GM18909 (cell line): ENCODE results near the gene KCNT1.
"Not testable (repeated sequence)": the region's sequence is repeated elsewhere in the genome, so short reads cannot be mapped to it uniquely, and the experiment has no call there.

Experiments used
- ATAC-seq: cut with Tn5 transposase; IDR thresholded peaks from one replicate; pipeline ENCODE4 v1.9.1; 2021; ENCODE audit warnings: mild to moderate bottlenecking; ENCODE audit not compliant: unreplicated experiment, poor library complexity

Gene KCNT1

DNA sequence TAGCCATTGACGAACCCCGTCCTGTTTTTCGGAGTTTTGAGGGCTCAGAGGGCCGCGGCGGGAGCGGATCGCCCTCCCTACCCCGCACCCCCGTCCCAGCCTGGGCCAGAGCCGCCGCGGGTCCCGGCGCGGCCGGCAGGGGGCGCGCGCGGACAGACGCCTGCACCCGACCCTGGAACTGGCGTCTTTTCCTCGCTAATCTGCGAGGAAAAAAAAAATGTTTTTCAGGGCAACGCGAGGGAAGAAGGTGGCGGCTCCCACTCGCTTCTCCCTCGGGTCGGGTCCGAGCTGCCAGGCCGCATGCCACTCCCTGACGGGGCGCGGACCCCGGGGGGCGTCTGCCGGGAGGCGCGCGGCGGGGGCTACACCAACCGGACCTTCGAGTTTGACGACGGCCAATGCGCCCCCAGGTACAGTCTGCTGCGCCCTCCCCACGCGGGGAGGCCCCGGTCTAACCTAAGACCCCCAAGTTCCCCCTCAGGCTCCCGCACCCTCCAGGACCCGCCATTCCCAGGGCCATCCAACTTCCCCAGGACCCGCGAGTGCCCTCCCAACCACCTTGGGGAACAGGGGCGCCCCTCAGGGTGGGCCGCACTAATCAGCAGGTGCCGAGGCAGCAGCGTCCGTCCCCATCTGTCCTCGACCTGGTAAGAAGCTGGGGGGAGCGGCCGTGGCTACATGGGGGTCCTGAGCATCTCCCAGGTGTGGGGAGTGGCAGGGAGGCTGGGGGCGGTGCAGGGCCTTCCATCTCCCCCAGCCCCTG is at the start of gene KCNT1:
TSS of gene KCNT1 (plus strand) at position 227 of the 763 bp plus-strand sequence. CDS start at position 301, 74 bp downstream.
- ATAC-seq, result no peak

DNA sequence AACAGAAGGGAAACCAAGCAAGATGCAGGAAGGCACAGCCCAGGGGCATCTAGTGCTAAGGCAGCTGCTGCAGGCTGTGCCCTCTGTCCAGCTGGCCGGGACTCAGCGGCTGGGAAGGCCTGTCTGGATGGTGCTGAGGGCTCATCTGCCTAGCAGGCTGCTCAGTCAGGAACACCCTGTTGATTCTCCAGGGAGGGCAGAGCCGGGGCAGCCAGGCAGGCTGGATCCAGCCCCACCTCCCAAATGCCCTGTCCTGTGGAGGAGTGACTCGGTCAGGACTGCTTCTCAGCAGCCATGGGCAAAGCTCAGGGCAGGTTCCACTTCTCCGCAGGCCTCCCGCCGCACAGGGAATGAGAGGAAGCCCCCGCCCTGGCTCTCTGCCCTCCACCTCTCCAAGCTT is 46.7 kb upstream of the KCNT1 start:
- no peak for ATAC-seq

DNA sequence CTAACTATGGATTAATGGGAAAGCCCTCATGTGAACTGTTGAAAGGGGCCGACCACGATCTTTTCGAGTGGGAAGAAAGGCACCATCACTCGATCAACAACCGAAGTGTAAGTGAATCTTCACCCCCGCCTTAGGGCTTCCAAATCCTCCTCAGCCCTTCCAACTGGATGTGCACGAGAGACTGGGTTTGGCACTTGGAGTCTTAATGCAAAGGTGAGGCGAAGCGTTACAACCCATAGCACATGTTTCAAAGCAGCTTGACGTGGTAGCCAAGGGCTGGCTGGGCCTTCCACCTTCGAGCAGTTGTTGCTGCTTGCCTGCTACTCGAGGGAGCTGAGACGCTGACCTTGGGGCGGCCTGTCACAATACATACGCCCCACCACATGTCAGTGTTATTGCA is 44.6 kb upstream of the KCNT1 start:
- no peak for ATAC-seq

DNA sequence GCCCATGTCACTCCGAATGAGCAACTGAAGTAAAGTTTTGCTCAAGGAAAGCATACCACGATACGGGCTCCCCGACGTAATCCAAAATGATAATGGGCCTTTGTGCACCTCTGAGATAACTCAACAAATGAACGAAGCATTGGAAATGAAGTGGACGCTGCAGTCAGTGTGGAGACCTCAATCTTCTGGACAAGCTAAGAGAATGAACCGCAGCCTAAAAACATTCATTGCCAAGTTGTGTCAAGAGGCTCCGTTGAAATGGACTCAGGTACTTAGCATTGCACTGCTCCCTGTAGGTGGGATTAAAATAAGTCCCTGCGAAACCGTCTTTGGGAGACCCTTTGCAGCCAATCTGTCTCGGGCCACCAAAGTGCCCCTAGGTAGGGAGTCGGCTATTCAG is 42.7 kb upstream of the KCNT1 start:
- no peak for ATAC-seq

DNA sequence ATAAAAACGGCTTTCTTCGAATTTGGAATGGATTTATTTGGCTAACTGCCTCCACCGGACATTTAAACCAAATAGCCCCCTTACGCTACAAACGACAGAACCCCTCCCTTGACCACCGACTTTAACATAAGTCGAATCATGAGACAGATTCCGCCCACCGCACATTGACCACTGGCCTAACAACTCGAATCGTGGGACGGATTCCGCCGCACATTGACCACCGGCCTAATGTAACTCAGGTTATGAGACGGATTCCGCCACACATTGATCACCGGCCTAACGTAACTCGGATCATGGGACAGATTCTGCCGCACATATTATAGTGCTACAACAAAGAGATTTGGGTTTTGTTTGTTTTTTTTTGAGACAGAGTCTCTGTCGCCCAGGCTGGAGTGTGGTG is 41.6 kb upstream of the KCNT1 start:
- no peak for ATAC-seq

DNA sequence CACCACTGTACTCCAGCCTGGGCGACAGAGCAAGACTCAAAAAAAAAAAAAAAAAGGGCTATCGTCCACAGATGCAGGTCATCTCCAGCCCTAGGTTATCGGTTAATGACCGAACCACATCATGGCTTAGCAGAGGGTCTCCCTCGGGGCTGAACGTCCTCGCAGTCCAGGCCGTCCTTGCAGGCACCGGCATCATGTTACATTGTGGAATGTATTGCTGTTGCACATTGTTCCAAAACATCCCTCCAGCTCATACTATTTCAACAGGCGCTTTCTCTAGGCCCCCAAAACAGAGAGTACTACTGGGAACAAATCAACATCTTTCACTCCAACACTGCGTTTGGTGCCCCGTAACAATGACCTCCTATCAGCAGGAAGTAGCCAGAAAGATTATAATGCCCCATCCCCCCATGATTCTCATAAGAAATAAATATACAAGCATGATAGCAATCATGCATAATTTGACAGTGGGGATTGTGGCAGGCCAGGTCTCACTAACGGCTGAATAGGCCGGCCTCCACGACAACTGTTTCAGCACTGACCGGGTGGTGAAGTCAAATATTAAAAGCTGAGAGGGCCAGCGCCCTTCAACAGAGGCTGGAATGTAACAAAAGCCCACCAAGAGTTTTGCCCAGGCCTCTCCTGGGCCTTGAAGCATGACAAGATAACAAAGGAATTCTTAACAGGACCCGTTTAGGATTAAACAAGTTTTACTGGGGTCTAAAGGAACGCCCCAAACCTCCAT is 40.0 kb upstream of the KCNT1 start:
- ATAC-seq, result no peak

DNA sequence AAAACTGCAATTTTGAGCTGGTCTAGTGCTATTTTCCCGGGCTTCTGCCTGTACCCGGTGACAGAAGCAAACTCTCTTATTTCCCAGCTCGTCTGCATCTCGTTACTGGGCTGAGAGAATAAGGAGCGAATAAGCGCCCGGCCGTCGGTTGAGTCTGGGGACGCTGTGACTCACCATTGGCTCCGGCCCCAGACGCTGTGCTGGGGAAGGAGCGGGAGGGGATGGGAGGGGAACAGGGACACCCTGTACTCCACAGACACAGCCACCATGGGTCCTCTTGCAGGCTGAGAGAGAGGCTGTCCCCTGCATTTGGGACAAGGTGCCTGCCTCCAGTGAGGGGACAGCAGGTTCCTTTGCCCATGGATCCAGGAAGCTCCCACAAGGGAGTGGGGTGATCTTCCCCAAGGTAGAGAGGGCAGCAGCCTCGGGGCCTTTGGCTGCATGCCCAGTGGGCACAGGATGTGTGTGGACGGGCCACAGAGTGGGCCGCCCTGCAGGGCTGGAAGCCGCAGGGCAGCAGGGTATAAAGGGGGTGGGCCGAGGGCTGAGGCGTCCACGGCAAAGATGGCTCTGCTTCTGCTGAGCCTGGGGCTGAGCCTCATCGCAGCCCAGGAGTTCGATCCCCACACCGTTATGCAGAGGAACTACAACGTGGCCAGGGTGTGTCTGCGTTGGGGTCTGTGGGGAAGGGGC is 39.1 kb upstream of the KCNT1 start, which contains the start of gene LCN9:
TSS of gene LCN9 (plus strand) at position 552 of the 693 bp plus-strand sequence. CDS start at position 565, 13 bp downstream.
- ATAC-seq, result no peak

DNA sequence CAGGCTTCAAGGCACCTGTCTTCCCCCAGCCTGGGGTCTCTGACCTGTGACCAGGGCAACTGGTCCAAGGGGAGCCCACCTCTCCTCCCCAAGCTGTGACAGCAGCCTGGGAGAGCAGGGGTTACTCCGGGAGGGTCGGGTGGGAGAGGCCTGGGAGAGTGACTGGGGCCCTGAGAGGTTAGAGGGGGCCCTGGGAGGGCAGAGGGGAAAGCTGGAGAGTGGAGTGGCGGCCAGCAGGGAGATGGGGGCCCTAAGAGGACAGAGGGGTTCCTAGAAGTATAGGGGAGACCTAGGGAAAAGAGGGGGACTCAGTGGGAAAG is 38.6 kb upstream of the KCNT1 start:
- no peak for ATAC-seq

DNA sequence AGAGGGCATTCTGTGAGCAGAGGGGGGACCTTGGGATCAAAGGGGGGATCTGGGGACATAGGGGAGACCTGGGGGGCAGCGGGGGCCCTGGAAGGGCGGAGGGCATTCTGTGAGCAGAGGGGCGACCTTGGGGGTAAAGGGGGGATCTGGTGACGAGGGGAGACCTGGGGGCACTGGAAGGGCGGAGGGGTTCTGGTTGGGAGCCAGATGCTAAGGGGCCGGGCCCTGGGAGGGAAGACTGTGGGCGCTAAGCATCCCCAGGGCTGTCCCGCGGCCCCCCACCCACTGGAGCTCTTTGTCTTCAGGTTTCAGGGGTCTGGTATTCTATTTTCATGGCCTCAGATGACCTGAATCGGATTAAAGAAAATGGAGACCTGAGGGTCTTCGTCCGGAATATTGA is 38.1 kb upstream of the KCNT1 start:
- no peak for ATAC-seq

DNA sequence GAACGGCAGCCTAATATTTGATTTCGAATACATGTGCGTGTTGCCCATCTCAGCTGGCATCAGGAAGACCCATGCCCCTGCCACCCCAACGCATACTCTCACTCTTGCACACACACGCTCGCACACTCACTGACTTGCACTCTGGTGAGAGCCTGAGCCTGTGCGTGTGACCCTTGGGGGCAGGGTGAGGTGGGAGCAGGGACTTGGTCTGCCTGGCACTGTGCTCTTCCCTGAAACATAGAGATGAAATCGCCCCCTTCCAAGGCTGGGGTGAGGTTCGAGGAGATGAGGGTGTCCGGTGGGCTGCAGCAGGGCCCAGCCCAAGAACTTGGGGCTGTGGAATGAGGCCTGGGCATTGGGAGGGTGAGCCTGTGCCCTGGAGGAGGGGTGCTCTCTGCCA is 37.7 kb upstream of the KCNT1 start:
- ATAC-seq, result no peak

DNA sequence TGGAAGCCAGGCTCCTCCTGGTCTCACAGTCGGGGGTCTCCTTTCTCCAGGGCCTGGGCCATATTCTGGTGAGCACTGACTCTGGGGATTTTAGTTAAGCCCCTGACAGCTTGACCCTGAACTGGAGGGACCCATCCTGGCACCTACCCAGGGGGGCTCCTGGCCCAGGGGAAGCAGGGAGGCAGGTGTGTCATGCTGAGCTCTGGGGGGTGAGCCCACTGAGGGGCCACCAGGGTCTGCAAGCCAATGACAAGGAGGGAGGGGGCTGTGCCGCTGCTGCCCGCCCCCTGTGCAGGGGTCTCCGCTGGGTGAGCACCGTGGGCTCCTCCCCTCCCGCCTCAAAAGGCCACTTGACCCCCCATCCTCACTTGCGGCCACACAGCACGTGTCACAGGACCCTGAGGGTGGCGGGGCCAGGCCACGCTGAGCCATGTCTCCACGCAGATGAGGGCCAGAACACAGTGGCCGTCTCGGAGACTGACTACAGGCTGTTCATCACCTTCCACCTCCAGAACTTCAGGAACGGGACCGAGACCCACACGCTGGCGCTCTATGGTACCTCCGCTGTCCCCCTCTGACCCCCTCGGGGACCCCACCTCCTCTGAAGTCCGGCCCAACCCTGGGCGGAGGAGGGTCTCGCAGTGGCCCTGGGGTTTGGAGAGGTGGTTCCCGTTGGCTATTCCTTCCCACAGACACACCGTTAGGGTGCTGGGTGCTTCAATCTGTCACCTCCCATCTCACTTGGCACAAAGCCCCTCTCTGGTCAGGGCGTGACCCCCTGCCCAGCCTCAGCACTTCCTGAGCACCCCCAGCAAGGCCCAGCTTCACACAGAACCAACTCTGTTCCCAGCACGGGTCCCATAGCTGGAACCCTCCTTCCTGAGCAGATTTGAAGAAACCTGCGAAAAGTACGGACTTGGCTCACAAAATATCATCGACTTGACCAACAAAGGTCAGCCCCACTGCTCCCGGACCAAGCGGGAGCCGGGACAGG is 36.9 kb upstream of the KCNT1 start:
- no peak for ATAC-seq

DNA sequence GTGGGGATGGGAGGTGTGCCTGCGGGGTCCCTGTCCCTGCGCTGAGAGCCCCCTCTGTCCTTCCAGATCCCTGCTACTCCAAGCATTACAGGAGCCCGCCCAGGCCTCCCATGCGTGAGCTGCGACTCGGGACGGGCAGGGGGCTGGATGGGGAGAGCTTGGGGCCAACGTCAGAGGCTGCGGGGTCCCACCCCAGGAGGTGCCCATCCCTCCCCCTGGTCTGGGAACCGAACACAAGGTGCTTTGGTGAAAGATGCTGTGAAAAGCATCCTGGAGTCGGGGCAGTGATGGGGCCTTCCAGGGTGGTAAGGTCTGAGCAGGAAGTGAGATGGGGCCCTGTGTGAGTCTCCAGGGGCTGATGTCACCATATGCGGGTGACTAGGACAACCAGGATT is 36.2 kb upstream of the KCNT1 start:
- no peak for ATAC-seq

DNA sequence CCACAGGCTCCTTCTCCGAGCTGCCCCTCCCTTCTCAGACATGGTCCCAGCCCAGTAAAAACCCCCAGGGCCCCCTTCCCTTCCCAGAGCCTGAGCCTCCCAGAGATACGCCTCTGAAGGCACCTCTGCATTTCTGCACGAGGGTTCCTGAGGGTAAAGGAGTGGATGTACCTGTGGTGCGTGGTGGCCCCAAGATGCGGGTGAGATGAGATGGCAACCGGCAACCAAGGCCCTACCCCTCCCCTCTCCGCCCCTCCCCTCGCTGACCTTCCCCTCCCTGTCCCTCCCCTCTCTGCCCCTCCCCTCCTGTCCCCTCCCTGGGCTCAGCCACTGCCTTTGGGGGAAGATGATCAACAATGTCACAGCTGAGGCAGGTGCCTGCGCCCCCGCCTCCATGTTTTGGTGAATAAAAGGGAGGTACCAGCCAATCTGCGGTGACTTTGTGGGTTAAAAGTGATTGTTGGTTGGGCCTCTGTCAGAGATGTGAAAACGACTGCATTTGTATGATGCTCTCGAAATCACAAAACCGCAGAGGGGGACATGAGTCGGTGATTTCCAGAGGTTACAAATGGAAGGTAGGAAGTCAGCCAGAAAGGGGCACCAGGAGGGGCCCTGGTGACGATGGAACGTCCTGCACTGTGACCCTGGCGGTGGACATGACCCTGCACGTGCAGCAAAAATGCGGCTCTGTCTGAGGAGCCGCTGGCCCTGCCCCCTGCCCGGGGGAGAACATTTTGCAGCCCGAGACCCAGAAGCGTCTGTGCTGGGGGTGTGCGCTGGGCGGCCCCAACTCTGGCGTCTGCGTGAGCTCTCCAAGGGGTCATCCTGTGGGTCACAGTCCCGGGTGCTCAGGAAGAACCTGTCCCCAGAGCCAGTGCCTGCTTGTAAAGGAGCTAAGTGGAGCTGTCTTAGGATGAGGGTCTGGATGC is 35.2 kb upstream of the KCNT1 start:
- ATAC-seq, result no peak

DNA sequence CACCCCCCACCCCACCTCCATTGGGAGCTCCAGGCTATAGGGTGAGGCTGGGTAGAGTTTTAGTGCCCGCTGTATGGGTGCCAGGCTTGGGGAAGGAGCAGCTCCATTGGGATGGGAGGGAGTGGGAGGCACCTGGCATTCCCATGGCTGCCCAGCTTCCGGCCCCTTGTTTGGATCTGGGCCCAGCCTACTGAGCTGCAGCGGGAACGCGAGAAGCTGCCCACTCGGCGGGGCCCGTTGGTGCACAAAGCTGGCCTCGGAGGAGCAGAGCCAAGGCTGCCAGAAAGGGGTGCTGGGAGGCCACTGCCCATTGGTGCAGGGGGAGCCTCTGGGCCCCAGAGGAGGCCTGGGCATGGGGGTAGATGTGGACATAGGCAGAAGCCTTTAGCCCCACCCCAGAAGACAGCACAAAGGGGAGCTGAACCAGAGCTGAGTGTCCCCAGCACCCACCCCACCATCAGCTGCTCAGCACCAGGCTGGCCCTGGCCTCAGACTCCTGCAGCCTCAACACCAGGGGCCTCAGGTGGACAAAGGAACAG is 34.5 kb upstream of the KCNT1 start:
- ATAC-seq, result no peak

DNA sequence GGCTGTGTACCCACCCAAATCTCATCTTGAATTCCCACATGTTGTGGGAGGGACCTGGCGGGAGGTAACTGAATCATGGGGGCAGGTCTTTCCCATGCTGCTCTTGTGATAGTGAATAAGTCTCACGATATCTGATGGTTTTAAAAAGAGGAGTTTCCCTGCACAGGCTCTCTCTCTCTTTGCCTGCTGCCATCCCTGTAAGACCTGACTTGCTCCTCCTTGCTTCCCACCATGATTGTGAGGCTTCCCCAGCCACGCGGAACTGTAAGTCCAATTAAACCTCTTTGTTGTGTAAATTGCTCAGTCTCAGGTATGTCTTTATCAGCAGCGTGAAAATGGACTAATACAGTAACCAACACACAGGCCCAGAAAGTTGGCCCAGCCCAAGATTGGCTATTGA is 33.0 kb upstream of the KCNT1 start:
- not testable (repeated sequence) for ATAC-seq

DNA sequence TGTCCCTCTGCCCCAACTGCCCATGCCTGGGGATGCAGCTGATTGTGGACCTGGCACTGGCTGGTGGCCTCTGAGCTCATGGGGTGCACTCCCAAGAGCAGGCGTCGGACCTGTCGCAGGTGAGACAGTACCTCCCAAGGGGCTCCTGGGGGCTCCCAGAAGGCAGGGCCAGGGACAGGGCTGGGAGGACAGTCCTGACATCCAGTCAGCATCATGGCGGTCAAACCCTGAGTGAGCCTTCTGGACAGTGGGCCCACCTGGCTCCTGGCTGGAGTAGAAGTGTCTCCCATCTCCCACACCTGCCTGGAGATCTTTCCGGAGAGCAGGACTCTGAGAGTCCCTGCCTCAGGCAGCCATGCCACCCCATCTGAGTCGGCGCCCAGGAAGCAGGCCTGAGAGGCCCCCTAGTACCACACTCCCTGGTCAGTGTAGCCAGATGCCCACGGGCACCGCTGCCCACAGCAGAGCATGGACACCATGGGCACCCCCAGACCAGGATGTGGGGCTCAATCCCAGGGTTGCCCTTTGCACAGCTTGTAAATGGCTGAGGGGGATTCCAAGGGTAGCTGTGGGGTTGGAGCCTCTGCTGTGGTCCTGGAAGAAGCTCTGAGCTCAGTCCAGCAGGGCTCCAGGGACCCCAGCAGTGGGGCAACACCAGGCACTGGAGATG is 32.2 kb upstream of the KCNT1 start:
- no peak for ATAC-seq

DNA sequence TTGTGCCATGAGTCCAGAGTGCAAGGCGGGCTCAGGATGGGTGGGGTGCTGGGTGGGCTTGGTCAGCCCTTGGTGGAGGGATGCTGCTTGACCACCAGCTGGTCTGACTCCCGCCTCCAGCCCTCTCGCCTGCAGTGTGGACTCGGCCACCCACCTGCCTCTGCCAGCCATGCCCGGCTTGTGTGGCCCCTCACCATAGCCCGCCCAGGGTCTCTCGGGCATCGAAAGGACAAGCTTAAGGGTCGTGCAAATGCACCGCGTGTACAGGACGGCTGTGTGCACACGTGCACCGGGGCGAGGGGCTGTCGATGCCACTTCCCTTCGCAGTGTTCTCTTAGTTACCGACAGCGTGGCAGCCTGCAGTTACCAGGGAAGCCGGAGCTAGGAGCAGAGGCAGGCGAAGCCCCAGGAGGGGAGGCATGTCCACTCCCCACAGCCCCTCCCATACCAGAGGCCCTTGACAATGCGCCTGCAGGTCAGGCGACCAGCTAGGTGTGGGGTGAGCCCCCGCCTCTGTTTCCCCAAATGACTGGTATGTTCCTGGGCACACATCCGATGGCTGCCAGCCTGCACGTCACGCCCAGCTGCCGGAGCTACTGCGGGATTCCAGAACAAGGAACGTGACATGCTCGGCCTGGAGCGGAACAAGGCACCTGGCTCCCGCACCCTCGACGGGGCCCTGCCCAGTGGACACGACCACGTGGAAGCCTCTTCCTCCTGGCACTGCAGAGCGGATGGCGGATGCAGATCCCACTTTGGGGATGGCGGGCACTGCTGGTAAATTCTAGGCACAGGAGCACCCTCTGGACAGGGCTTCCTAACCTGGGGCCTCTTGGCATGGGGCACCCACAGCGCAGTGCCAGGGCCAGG is 31.0 kb upstream of the KCNT1 start:
- ATAC-seq, result no peak
